Endothelial cell of umbilical vein (primary cell): ENCODE results near the gene MVD. TPM values are rescaled to one million over a fixed set of nuclear protein-coding genes. Genes with fewer than 3 reads are reported as not detected.

Source experiments
- BruUV-seq: library from RNA; stranded (reverse); fragments of 400-500 nt; replicated peaks from 2 replicates; lab custom pipeline; 2021; lab: Mats Ljungman, UMichigan
- CTCF ChIA-PET: fragments of 300-600, 350-600 bp; sonication (Branson Sonifier 250); formaldehyde crosslinking; loops from one replicate; lab custom pipeline; 2021; ENCODE audit warnings: antibody characterized with exemption, inconsistent platforms; lab: Charles Lee
- POLR2A ChIA-PET: fragments of 300-600, 350-600 bp; sonication (Branson Sonifier 250); formaldehyde crosslinking; loops from one replicate; lab custom pipeline; 2021; ENCODE audit warnings: antibody characterized with exemption, inconsistent platforms; lab: Charles Lee
- DNase-seq: peaks from one replicate; pipeline ENCODE4 v3.0.0-alpha.2; 2011; ENCODE audit warnings: low read depth, low spot score
- FAIRE-seq: peaks from 2 replicates; lab custom pipeline; 2011; peaks lifted over from hg19 to GRCh38; lab: Jason Lieb, UNC
- H2AFZ ChIP-seq: 2 replicates; pipeline ENCODE4 v1.6.0; 2012; ENCODE audit warnings: low read depth, low read length, control low read depth, inconsistent platforms
- H3K27ac ChIP-seq: 2 replicates; pipeline ENCODE4 v1.5.1; 2011; ENCODE audit warnings: low read depth, mild to moderate bottlenecking, control low read depth, low read length, moderate library complexity; ENCODE audit not compliant: insufficient read depth
- H3K27me3 ChIP-seq, 2 experiments: 2 replicates each; pipeline versions ENCODE4 v1.6.0 to v1.6.1; 2011; ENCODE audit warnings: low read length in 2 of 2, mixed read lengths in 1 of 2; ENCODE audit not compliant: control insufficient read depth in 2 of 2, insufficient read depth in 2 of 2
- H3K36me3 ChIP-seq, 2 experiments: 2 replicates in 1 of 2; 3 replicates in 1 of 2; pipeline ENCODE4 v1.5.1; 2011; ENCODE audit warnings: low read length in 2 of 2, mild to moderate bottlenecking in 1 of 2, moderate library complexity in 1 of 2; ENCODE audit not compliant: control insufficient read depth in 2 of 2, insufficient read depth in 2 of 2; ENCODE audit errors: extremely low read depth in 1 of 2
- H3K4me1 ChIP-seq: 3 replicates; pipeline ENCODE4 v1.5.1; 2011; ENCODE audit warnings: mild to moderate bottlenecking, low read length; ENCODE audit not compliant: control insufficient read depth, insufficient read depth; ENCODE audit errors: extremely low read depth
- H3K4me2 ChIP-seq: 2 replicates; pipeline ENCODE4 v1.6.1; 2011; ENCODE audit warnings: low read length, control low read depth, mixed read lengths; ENCODE audit not compliant: insufficient read depth
- H3K4me3 ChIP-seq, 3 experiments: fragments of 200-600 bp in 1 of 3; sonication (generic), shearing (Covaris generic) in 1 of 3; replicated peaks in 1 of 3; 2 replicates each; pipeline ENCODE4 v1.5.1; 2011 to 2016; ENCODE audit warnings: control low read depth in 3 of 3, low read length in 3 of 3, mild to moderate bottlenecking in 2 of 3, inconsistent platforms in 1 of 3, low read depth in 1 of 3, moderate library complexity in 1 of 3; ENCODE audit not compliant: insufficient read depth in 1 of 3
- H3K79me2 ChIP-seq: 2 replicates; pipeline ENCODE4 v1.6.0; 2012; ENCODE audit warnings: low read length, inconsistent platforms; ENCODE audit not compliant: control insufficient read depth, insufficient read depth
- H3K9ac ChIP-seq: replicated peaks from 2 replicates; pipeline ENCODE3; 2011; ENCODE audit warnings: low read length, control low read depth; ENCODE audit not compliant: insufficient read depth; ENCODE audit errors: extremely low read depth
- H3K9me1 ChIP-seq: replicated peaks from 3 replicates; pipeline ENCODE4 v1.6.0; 2011; ENCODE audit warnings: mild to moderate bottlenecking, low read length; ENCODE audit not compliant: control insufficient read depth, insufficient read depth; ENCODE audit errors: extremely low read depth
- H3K9me3 ChIP-seq: replicated peaks from 2 replicates; pipeline ENCODE4 v1.5.1; 2012; ENCODE audit warnings: low read length, inconsistent platforms; ENCODE audit not compliant: control insufficient read depth, insufficient read depth
- H4K20me1 ChIP-seq: replicated peaks from 2 replicates; pipeline ENCODE3; 2011; ENCODE audit warnings: mild to moderate bottlenecking, low read length; ENCODE audit not compliant: control insufficient read depth, insufficient read depth; ENCODE audit errors: extremely low read depth
- EZH2 ChIP-seq: IDR thresholded peaks from 2 replicates; pipeline ENCODE4 v1.6.1; 2012; ENCODE audit warnings: borderline replicate concordance, low read depth, mild to moderate bottlenecking, moderate library complexity, low read length, inconsistent platforms; ENCODE audit not compliant: severe bottlenecking
- FOS ChIP-seq: IDR thresholded peaks from 2 replicates; pipeline ENCODE4 v1.6.1; 2011; ENCODE audit warnings: mild to moderate bottlenecking, low read length, moderate library complexity, borderline replicate concordance; ENCODE audit not compliant: insufficient read depth
- GATA2 ChIP-seq: IDR thresholded peaks from 2 replicates; pipeline ENCODE4 v1.7.0; 2011; ENCODE audit warnings: low read depth, mild to moderate bottlenecking, moderate library complexity, mixed read lengths, low read length; ENCODE audit not compliant: insufficient read length, insufficient read depth
- JUN ChIP-seq: IDR thresholded peaks from 2 replicates; pipeline ENCODE4 v1.6.1; 2011; ENCODE audit warnings: borderline replicate concordance, low read depth; ENCODE audit not compliant: insufficient read length, insufficient read depth
- MYC ChIP-seq: IDR thresholded peaks from one replicate; pipeline ENCODE4 v1.6.1; 2011; ENCODE audit warnings: mild to moderate bottlenecking, low read depth, low read length
- POLR2A ChIP-seq: IDR thresholded peaks from 2 replicates; pipeline ENCODE4 v1.6.1; 2012; ENCODE audit warnings: low read depth, mild to moderate bottlenecking, control low read depth, low read length
- POLR2AphosphoS5 ChIP-seq: IDR thresholded peaks from 2 replicates; pipeline ENCODE4 v1.6.1; 2012; ENCODE audit warnings: low read depth, mild to moderate bottlenecking, control low read depth, low read length, moderate library complexity; ENCODE audit not compliant: insufficient read depth
- dilution Hi-C: fragments of 300-500 bp; cut with MboI; formaldehyde crosslinking; loops from one replicate; pipeline ENCODE4 v1.15.0; 2019; ENCODE audit warnings: low sequenced_read_pairs; ENCODE audit not compliant: extremely low pct_ligation_motif_present
- intact Hi-C: fragments of 100-400 bp; cut with micrococcal nuclease; formaldehyde crosslinking; loops from one replicate; pipeline ENCODE4 v1.10.0; 2022
- polyA plus RNA-seq, 4 experiments: library from polyadenylated mRNA; depleted of rRNA in 3 of 4; stranded (reverse) in 3 of 4; unstranded in 1 of 4; fragments of >200 nt; gene quantifications; 2 replicates each; pipeline versions ENCODE4 v1.2.1 to v1.2.3, GENCODE V29; 2011 to 2012; ENCODE audit warnings: missing spikeins in 1 of 4
- total RNA-seq: library from RNA; stranded (reverse); gene quantifications from 2 replicates; pipeline ENCODE4 v1.2.3, GENCODE V29; 2021
- TF ChIP-seq, protein P1 (sequence below), 2 donors: IDR thresholded peaks; 1 replicate in 1 of 2; 2 replicates in 1 of 2; pipeline ENCODE4 v1.5.1; 2011; ENCODE audit warnings: low read length in 2 of 2, mild to moderate bottlenecking in 2 of 2, moderate library complexity in 2 of 2, control low read depth in 1 of 2, inconsistent platforms in 1 of 2, low read depth in 1 of 2; ENCODE audit not compliant: insufficient read depth in 1 of 2; ENCODE audit errors: extremely low read depth in 1 of 2
- TF ChIP-seq, protein P2 (sequence below): IDR thresholded peaks from 2 replicates; pipeline ENCODE4 v1.6.1; 2011; ENCODE audit not compliant: insufficient read depth, insufficient read length

The MVD gene
- total and polyA plus RNA-seq, 2 donors (not counting 3 experiments of a cell fraction or from before 2014, with no cell fraction given): 64.4 to 142 TPM

DNA sequence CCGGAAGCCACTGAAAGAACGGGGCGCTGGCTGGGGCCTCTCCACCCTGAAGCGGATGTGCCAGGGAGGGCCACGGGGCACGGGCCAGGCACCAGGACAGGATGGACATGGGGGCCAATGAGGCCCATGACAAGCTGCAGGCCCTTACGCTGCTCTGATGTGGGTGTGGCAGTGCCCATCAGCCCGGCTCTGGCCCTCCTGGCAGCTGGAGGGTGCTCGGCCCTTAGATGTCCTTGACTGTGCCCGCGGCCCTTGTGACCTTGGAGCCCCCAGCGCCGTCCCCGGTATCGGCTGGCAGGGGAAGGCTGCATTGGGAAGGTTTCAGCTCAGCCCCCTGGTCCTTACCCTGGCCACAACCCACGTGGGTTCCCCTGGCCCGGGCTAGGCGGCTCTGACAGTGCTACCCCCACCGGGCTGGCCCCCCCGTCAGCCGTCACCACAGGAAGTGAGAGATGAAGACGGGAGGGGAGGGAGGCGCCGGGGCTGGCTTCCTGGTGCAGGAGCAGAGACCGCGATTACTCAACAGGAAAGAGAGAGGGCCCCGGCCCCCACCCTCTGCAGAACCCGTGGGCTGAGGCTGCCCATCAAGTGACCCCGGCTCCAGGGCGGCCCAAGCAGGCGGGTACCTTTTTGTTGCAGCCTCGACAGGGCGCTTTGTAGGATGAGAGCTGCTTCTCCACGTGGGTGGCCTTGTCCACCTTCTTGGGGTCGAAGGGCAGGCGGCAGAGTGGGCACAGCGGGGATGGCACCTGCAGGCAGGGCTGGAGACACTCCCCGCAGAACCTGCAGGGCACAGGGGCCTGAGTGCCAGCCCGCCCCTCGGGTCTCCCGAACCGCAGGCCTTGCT is 38.0 kb upstream of the MVD start:
- intact Hi-C loops: loop anchor here (1.0 to 2.0 kb wide), 2 partner anchors 15 to 38 kb away; partner anchors contain the start of genes MVD and SNAI3
- DNase-seq (peak; percentile 95), FAIRE-seq (peak; percentile 99)
- Histone ChIP-seq H3K4me2 (peak overlapping the region; percentile 57), H3K9me1 (no peaks in the 10 kb centered on the region), H3K27ac (peak overlapping the region; percentile 69), H3K9me3 (no peaks in the 10 kb centered on the region), H3K4me3 (no peak overlapping the region), H3K4me1 (peaks cover 52% of the 10 kb centered on the region), H3K36me3 (peaks cover 4 to 21% of the 10 kb centered on the region in 2 experiments), H2AFZ (no peak overlapping the region), H3K9ac (peak overlapping the region; percentile 17), H4K20me1 (no peaks in the 10 kb centered on the region), H3K27me3 (no peaks in the 10 kb centered on the region), H3K79me2 (peaks cover 42% of the 10 kb centered on the region)
- TF ChIP-seq, protein P1, sequence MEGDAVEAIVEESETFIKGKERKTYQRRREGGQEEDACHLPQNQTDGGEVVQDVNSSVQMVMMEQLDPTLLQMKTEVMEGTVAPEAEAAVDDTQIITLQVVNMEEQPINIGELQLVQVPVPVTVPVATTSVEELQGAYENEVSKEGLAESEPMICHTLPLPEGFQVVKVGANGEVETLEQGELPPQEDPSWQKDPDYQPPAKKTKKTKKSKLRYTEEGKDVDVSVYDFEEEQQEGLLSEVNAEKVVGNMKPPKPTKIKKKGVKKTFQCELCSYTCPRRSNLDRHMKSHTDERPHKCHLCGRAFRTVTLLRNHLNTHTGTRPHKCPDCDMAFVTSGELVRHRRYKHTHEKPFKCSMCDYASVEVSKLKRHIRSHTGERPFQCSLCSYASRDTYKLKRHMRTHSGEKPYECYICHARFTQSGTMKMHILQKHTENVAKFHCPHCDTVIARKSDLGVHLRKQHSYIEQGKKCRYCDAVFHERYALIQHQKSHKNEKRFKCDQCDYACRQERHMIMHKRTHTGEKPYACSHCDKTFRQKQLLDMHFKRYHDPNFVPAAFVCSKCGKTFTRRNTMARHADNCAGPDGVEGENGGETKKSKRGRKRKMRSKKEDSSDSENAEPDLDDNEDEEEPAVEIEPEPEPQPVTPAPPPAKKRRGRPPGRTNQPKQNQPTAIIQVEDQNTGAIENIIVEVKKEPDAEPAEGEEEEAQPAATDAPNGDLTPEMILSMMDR (IDR thresholded peaks at IDR 0.05; ENCODE audit: extremely low read depth in 1 of 2, insufficient read depth in 1 of 2, low read depth in 1 of 2, low read length in 2 of 2): no peak
- TF ChIP-seq EZH2 (no peak), FOS (peak; percentile 86), MYC (no peak), JUN (no peak), POLR2A (no peak), GATA2 (no peak), POLR2AphosphoS5 (peak; percentile 96)
- TF ChIP-seq, protein P2, sequence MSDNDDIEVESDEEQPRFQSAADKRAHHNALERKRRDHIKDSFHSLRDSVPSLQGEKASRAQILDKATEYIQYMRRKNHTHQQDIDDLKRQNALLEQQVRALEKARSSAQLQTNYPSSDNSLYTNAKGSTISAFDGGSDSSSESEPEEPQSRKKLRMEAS: peak; percentile 71
- dilution Hi-C loops: no loop called here
- BruUV-seq: no TSS peak
- ChIA-PET POLR2A (no interaction called here), CTCF (interaction anchor here (1.0 to 2.8 kb wide), 8 partner anchors 14 to 84 kb away, joined by 3 to 11 read pairs (median 4); partner anchors contain the start of genes MVD and PIEZO1)
